Measurements from ENCODE around the gene CD209.

The CD209 gene

DNA sequence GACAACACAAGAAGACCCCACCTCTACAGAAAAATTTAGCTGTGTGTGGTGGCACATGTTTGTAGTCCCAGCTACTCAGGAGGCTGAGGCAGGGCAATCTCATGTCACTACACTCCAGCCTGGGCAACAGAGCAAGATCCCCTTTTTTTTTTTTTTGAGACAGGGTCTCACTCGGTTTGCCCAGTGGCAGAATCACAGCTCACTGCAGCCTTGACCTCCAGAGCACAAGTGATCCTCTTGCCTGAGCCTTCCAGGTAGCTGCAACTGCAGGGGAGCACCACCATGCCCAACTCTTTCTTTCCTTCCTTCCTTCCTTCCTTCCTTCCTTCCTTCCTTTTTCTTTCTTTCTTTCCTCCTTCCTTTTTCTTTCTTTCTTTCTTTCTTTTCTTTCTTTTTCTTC is 11.2 kb downstream of the CD209 start:
- DNase-seq = no peak

DNA sequence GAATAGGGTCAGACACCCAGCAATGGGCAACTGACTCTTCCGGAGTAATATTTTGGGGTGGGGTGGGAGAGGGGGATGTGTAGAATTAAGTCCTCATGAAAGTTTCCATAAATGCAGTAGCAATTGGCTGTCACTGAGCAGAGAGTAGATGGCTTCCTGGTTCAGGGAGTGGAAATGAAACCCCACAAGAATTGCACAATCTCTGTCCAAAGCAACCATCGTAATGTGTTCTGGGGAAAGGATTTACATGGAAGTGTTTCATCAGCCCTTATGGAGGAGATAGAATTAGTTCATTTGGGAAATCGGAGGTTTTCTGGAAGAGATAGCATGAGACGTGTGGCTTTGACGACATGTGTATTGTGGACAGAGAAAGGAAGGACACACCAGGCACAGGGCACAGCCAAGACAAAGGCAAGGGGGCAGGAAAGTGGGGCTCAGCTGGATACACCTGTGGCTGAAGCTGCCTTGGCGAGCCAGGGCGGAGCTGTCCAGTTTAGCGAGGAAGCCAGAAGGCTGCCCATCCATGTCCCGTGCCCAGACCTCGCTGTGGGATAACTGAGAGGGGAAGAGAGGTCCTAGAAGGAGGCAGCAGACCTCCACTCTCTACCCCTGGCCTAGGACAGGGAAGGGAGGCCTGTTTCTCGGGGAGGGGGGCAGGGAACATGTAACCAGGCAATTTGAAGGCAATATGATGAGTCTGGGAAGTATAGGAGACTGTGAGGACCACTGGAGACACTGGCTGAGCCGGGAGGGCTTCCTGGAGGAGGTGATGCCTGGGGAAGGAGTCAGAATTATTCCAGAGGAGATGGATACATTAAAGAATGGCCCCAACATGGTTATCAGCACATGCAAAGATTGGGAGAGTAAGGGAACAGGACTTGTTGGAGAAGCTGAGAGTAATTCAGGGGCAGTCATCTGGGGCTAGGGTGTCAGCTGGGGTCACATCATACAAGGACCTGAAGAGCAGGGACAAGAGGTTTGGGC is 12.8 kb downstream of the CD209 start:
- DNase-seq = no peak

DNA sequence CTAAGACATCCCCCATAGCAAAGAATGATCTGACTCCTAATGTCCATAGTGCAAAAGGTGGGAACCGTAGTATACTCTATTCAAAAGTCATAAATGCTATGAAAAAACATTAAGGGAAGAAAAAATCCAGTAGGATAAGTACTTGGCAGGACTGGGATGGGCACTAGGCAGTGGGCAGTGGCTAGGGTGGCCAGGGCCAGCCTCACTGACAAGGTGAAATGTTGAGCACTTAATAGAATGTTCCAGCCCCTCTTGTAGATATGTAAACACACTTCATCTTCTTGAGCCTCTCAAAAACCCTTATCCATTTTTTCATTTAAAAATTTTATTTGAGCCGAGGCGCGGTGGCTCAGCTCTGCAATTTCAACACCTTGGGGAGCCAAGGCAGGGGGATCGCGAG is 14.0 kb downstream of the CD209 start:
- DNase-seq = no peak

DNA sequence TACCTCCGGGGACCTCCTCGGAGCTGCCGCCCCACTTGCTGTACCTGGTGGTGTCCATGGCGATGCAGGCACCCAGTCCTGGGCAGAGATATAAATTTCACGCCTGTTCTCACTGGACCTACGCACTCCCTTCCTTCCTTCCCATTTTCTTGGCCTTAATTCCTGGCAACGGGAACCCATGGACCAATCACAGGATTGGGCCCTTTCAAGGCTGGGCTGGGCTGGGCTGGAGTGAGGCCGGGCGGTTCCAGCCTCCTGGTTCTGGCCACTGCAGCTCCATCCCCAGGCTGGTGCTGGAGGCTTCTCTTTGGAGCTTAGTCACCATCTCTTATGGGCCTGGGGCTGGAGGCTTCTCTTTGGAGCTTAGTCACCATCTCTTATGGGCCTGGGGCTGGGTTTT is 15.3 kb downstream of the CD209 start, which contains the start of gene CLEC4G:
Gene CLEC4G, minus strand, starts transcription at position 66 of the 400 bp plus-strand sequence. Its CDS starts 8 bp downstream, at position 58.
- no peak for DNase-seq

DNA sequence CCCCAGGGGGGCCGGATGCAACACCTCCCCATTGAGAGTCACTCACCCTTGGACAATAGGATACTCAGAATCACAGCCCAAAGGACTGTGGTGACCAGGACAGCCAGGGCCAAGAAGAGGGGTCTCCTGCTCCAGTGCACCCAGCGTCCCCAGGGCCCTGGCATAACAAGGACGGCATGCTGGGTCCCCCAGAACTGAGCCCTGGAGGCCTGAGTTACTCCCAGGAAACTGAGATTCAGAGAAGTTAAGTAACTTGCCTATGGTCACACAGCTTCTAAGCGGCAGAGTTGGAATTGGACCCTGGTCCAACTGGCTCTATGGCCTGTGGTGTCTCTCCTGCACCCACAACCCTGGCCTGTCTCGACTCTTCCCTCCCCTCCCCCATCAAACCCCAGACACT is 15.7 kb downstream of the CD209 start:
- no peak for DNase-seq

DNA sequence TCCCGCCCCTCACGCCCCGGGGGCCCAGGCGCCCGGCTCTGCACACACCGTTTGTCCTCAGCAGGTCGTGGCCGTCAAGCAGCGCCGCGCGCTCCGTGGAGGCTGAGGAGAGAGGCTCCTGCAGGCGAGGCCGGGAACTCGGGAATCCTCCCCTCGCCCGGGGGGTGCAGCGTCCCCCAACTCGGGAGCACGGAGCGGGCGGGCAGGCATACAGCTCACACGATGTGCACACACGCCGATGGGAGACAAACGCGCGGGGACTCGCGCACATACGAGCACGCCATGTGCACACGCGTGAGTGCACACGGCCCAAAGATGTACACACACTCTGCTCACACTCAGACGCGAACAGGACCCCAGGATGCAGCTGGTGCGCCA is 16.1 kb downstream of the CD209 start:
- no peak for DNase-seq

DNA sequence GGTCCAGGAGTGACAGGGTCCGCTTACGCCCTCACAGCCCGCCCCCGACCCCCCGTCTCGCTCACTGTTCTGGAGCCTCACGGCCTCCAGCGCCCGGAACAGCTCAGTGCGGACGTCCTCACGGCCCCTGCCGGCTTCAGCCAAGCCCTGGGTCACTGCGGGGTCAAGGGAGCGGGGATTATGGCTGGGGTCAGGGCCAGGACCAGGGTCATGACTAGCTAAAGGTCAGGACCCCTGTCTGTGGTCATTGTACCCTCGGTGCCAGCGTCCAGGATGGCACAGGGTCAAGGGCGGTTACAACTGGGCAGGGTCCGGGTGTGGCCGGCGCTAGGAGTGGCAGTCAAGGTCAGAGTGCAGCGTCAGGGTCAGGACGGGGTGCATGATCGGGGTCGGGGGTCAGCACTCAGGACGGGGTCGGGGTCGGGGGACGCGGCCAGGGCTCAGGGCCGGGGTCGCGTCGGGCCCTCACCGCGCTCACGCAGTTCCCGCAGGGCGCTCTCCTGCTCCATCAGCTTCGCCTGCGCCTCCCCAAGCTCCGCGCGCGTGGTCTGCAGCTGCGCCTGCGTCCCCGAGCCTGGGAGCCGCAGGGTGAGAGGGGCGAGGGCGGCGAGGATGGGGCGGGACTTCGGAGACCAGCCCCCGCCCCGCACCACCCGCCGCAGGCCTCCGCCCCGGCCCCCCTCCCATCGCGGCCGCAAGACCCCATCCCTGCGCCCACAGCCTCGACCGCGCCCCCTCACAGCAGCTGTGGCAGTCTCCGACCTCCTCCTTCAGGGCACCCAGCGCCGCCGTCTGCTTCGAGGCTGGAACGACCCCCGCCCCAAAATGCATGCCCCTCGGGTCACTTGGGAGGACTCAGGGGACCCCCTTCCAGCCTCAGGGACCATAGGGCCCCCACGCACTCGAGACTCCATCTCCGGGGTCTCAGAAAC is 16.8 kb downstream of the CD209 start:
- DNase-seq = no peak

DNA sequence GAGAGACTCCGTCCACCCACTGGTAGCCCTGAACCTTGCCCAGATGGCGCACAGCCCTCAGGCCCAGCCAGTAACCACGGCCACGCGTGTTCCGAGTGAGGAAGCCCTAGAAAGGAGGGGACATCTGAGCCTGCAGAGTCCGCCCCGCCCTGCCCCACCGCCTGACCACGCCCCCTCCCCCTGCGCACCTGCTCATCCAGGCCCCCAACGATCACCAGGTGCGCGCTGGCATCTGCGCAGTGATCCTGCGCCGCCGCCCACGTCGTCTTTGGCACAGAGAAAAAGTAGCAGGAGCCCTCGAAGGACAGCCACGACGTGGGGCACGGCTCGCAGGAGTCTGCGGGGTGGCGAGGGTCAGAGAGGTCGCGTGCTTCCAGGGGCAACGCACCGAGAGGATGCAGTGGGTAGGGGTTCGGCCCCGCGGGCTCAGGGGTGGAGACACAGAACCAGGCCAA is 17.5 kb downstream of the CD209 start:
- no peak for DNase-seq

DNA sequence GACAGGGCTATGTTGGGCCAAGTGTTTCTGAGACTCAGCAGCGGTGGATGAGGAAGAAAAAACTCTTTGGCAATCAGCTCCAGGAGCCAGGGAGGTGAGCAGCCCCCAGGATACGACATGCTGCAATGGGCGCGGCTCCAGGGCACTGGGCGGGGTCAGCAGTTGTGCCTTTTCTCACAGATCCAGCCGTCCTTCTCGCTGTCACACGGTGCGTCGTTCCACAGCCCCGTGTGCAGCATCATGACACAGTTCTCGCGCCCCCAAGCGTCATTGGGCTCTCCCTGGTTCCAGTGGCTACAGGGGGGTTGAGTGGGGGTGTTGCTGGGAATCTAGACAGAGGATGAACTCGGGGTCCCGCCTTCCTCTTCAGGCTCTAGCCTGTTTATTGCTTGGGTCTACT is 18.1 kb downstream of the CD209 start:
- DNase-seq = no peak

DNA sequence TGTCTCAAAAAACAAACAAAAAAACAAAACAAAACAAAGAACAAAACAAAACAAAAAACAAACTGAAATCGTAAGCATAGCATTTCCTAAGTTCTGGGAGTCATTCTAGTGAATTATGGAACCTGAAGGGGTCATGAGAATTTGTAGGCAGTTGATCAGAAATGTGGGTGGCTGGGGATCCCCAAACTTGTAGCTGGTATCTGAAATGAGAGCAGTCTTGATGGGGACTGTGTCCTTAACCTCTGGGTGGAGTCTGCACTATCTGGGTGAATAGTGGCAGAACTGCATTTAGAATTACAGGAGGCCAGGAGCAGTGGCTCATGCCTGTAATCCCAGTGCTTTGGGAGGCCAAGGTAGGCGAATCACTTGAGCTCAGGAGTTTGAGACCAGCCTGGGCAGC is 21.5 kb downstream of the CD209 start:
- DNase-seq = no peak

DNA sequence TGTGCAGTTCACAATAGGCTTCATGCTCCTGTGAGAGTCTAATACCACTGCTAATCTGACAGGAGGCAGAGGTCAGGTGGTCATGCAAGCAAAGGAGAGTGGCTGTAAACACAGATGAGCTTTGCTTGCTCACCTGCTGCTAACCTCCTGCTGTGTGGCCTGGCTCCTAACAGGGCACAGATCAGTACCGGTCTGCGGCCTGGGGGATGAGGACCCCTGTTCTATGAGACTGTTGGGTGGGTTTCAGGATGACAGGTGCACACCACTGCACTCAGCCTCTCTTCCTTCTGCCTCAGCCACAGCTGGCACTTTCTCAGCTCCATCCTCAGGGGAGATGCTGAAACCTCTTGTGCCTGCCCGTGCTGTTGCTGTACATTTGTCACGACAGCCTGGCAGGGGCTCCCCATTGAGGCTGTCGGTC is 25.1 kb downstream of the CD209 start:
- no peak for DNase-seq

DNA sequence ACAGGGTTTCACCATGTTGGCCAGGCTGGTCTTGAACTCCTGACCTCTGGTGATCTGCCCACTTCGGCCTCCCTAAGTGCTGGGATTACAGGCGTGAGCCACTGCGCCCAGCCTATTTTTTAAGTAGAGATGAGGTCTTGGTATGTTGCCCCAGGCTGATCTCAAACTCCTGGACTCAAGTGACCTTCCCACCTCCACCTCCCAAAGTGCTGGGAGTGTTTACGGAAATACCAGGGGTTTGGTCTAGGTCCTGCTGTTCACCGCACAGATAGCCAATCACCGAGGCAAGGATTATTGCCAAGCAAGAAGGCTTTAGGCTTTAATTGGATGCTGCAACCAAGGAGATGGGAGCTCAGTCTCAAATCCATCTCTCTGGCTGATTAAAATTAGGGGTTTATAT is 27.0 kb downstream of the CD209 start:
- DNase-seq = no peak

DNA sequence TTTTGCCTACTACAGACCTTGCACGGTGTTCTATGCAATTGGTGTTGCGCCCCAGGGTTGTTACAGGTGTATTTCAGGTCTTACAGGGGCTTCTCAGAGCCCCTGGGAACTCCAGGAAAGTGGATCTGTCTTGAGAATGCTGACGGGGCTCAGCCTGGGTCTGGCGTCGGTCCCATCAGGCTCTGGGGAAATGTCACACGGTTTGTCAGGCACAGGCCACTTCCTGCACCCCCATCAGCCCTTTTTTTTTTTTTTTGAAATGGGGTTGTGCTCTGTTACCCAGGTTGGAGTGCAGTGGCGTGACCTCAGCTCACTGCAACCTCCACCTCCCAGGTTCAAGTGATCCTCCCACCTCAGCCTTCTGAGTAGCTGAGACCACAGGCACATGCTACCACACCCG is 28.7 kb downstream of the CD209 start:
- DNase-seq = no peak

DNA sequence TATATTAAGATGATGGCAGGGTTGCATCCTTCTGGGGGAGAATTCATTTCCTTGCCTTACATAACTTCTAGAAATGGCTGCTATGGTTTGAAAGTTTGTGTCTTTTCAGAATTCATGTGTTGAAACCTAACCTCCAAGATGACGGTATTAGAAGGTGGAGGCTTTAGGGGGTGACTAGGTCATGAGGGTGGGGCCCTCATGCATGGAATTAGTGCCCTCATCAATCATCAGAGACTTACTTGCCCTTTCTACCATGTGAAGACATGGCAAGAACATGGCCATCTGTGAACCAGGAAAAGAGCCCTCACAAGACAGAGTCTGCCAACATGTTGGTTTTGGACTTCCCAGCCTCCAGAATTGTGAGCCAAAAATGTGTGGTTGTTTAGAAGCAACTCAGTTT is 30.6 kb downstream of the CD209 start:
- DNase-seq = no peak

DNA sequence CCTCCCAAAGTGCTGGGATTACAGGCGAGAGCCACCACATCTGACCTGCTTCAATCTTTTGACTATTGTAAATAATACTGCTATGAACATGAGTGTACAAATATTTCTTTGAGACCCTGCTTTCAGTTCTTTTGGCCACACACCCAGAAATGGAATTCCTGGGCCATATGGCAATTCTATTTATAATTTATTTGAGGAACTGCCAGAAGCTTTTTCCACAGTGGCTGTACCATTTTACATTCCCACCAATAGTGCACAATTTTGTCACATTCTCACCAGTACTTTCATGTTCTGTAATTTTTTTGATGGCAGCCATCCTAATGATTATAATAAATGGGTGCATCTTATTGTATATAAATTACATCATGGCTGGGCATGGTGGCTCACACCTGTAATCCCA is 31.7 kb downstream of the CD209 start:
- no peak for DNase-seq

DNA sequence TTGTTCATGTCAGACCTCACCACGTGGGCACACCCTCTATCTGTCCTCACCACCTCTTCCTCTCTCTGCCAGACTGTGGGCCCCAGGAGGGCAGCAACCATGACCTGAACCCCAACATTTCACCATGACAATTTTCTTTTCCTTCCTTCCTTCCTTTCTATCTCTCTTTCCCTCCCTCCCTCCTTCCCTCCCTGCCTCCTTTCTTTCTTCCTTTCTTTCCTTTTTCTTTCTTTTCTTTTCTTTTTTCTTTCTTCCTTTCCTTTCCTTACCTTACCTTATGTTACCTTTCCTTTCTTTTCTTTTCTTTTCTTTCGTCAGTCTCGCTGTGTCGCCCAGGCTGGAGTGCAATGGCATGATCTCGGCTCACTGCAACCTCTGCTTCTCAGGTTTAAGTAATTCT is 36.7 kb downstream of the CD209 start:
- no peak for DNase-seq

DNA sequence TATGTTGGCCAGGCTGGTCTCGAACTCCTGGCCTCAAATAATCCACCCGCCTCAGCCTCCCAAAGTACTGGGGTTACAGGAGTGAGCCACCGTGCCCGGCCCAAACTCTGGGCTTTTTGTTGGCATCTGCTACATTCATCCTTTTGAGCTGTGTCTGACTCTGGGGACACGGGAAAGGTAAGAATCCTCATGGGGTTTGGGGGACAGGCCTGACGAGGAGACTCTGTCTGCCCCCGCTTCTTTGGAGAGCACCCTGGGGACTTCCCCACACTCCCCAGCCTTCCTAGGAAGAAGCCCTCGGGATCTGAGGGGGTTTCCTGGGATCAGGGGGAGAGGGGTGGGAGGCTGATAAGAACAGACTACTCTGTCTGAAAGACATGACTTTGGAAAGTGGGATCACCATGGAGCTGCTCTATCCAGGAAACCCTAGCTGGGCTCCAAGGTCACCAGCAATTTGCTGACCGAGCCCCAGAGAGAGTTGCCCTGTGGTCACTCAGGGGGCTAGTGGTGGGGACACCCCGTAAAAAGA is 37.3 kb downstream of the CD209 start:
- no peak for DNase-seq

DNA sequence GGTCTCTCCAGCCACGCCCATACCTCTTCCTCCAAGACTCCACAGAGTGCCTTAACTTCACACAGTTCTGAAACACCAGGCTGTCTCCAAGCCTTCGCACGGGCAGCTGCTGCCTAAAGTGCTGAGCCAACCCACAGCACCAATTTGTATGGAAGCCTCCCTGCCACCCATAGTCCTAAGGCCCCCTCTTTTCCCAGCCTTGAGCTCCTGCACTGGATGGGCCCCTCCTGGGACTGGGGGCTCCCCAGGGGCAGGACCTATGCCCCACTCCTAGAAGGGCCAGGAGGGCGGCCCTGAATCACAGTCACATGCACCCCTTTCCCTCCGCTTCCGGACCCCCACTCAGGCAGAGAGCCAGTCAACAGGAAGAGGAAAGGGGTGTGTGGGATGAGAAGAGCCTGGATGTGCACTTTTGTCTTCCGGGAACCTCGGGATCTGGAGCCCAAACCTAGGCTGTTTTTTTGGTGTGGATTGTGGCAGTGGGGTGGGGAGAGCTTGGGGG is 40.3 kb downstream of the CD209 start:
- DNase-seq = no peak

DNA sequence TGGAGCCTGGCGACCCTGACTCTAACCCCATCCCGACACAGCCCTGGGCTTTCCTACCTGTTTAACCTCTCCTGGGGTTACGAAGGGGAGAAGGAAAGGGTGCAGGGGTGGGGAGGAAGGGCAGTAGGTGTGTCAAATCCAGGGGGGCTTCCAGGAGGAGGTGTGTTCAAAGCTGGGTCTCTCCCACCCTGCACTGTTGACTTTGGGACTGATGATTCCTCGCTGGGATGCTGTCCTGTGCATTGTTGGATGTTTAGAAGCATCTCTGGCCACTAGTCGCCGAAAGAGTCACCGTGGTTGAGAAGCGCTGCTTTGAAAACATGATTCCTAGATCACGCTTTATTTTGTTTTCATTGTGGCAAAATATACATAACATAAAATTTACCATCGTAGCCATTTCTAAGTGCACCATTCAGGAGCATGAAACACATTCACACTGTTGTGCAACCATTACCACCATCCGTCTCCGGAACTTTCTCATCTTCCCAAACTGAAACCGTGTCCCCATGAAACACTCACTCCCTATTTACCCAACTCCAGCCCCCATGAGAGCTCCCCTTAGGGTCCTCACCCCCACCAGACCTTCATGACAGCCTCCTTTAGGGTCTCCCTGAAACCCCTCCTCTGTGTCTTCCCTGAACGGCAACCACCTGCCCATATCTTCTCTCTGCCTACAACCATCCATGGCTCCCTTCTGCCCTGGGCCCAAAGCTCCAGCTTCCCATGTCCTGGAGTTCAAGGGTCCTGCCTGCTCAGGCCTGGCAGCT is 41.0 kb downstream of the CD209 start:
- DNase-seq = no peak

DNA sequence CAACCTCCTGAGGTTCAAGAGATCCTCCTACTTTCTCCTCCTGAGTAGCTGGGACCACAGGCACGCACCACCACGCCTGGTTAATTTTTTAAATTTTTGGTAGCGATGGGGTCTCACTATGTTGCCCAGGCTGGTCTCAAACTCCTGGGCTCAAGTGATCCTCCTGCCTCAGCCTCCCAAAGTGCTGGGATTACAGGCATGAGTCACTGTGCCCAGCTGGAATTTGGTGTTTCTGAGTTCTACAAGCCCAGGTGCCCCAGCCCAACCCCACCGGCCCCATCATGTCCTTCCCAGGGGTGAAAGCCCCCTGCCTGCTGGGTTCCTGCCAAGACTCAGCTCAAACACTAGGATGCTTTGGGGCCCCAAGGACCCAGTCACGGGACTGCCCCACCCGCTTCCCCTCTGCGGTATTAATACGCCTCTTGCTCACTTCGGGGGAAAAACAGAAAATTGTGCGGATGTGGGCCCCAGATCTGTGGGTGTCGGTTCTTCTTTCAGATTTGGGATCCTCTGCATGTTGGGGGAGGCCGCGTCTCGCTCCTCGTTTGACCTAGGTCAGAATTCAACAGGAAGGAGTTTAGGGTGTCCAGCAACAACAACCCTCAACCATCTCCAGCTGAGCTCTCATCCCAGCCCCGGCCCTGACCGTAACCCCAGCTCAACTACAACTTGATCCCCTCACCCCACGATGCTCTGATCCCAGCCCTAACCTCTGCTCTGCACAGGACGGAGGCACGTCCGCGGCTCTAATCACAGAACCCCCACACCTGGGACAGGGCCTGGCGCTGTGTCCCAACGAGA is 41.7 kb downstream of the CD209 start:
- no peak for DNase-seq

DNA sequence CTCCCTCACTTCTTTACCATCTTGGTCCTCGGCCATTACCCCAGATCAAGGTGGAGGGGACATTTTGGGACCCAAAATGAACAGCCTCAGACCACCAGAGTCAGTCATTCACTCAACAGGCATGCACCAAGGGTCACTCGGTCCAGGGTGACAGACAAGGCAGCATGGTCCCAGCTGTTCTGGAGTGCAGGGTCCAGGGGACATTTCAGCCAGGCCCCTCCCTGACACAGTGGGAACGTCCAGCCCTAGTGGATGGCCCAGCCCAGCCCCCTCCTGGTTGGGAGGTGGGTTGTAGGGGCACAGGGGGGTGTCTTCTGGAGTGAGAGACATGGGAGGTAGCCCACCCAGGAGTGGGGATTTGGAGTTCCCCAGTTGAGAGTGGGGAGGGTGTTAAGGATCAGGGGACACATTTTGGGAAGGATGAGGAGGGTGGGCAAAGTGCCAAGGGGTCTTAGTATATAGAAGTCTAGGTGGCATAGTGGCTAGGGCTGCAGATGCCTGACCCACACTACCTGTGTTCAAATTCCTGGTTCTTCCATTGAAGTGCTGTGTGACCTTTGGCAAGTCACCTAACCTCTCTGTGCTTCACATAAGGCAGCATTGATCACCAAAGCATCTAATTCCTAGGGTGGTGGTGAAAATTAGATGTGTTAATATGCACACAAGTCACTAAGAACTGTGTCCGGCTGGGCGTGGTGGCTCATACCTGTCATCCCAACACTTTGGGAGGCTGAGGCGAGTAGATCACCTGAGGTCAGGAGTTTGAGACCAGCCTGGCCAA is 42.9 kb downstream of the CD209 start:
- no peak for DNase-seq
